NCI-H748 (cell line): ENCODE data around the gene BICD1.

ENCODE experiments used
- DNase-seq: peaks from one replicate; lab custom pipeline; 2025; ENCODE audit not compliant: unreplicated experiment; lab: John Stamatoyannopoulos, UW

Gene BICD1

GRCh38 chr12:32140877-32141276 lies 34.2 kb downstream of the BICD1 start:
- DNase-seq: no peak

DNA sequence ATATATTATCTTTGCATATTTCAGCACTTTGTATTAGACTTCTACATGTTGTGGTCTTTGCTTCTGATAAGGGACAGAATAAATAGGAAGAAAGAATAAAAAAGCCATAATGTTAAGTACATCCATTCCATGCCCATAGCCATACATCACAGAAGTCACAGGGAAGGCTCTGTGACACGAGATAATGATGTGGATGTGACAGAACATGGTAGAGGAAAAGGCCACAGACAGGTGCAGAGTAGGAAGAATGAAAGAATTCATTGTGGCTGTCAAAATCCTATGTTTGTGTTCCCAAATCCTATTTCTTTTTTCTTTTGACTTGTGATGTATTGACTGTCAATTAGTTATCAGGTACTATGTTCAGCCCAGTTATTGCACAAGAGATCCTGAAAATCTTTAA lies 38.4 kb downstream of the BICD1 start:
- DNase-seq: no peak

DNA sequence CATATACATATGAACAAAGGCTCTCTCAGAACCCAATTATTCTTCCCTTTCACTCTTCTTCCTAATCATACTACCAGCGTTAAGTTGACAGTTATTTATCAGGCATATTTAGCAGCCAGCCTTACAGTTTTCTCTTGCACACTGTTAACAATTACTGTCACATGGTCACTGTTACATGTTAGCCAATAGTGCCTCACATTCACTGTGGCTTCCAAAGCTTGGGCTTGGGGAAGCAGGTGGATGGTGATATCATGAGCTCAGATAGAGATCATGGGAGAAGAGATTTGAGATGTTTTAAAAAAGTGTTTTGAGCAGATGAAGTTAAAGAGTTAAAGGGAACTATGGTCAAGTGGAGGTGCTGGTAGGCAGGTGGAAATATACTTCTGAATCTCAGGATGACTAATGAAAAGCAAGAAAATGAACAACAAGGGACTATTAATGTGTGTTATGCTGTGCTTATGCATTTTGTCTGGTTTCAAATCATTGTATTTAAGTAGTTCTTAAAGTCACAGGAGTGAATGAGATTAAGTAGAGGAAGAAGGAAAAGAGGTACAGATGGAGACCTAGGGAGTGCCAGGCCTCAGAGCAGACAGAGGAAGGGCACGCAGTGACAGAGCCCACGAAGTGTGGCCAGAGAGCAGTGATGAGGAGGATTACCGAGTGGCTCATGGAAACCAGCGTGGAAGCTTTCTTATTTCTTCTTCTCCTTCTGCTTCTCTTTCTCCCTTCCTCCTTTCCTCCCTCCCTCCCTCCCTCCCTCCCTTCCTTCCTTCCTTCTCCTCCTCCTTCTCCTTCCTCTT lies 39.6 kb downstream of the BICD1 start:
- no peak for DNase-seq

DNA sequence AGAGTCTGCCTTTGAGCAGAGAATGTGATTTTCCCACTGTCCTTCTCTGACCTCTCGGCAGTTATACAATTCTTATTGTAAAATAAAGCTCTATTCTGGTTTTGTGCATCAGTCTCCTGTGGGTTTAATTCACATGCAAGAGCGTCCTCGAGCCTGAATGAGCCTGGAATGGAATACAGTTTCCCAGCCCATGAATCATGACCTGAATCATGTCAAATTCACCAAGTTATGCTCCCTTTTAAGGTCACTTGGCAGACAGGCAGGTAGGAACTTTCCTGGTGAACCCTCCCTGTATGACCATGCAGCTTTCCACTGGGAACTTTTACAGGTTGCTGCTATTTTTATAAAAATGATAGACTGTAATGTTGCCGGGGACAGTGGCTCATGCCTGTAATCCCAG lies 41.7 kb downstream of the BICD1 start:
- no peak for DNase-seq

DNA sequence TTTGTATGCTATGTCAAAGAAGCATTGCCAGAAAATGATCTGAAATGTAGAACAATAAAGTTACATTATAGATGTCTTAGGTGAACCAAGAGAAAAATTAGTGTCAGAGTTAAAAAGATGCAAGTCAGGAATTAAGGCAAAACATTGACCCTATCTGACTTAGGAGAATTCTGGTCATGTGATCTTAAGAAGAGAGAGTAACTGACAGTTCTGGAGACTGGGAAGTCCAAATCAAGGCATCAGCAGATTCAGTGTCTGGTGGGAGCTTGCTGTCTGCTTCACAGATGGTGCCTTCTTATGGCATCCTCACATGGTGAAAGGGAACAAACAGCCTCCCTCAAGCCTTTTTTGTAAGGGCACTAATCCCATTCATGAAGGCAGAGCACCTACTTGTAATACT lies 42.8 kb downstream of the BICD1 start:
- DNase-seq: no peak

GRCh38 chr12:32151086-32151485 lies 44.4 kb downstream of the BICD1 start:
- no peak for DNase-seq

GRCh38 chr12:32151552-32151951 lies 44.9 kb downstream of the BICD1 start:
- no peak for DNase-seq

GRCh38 chr12:32155041-32155440 lies 48.4 kb downstream of the BICD1 start:
- DNase-seq: no peak

- peak; percentile 59 for DNase-seq
Observed at GRCh38 chr12:32155961-32156529, 49.4 kb downstream of the BICD1 start.

- DNase-seq: no peak
Observed at GRCh38 chr12:32158525-32158924, 51.9 kb downstream of the BICD1 start.

GRCh38 chr12:32159381-32159780 lies 52.7 kb downstream of the BICD1 start:
- DNase-seq: no peak

- no peak for DNase-seq
Observed at GRCh38 chr12:32159925-32160324, 53.3 kb downstream of the BICD1 start.

GRCh38 chr12:32161058-32161457 lies 54.4 kb downstream of the BICD1 start:
- DNase-seq: no peak

DNA sequence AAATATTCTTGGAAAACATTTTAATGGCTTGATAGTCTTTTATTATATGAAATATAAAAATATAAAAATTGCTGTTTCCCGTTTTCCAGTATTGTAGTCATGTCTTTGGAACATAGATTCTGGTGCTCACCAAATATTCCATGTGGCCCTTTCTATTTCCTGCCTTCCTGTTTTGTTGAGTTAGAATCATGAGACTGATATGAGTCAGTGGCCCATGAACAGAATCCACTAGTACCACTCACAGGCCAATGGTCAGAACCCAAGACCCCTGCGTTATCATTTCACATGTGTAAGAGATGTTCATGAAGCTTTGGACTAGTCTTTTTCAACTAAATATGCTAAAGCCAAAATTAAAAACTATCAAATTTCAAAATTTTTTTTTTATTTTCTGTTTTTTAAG lies 56.9 kb downstream of the BICD1 start:
- no peak for DNase-seq

- DNase-seq: no peak
Observed at GRCh38 chr12:32166510-32166909, 59.9 kb downstream of the BICD1 start.

DNA sequence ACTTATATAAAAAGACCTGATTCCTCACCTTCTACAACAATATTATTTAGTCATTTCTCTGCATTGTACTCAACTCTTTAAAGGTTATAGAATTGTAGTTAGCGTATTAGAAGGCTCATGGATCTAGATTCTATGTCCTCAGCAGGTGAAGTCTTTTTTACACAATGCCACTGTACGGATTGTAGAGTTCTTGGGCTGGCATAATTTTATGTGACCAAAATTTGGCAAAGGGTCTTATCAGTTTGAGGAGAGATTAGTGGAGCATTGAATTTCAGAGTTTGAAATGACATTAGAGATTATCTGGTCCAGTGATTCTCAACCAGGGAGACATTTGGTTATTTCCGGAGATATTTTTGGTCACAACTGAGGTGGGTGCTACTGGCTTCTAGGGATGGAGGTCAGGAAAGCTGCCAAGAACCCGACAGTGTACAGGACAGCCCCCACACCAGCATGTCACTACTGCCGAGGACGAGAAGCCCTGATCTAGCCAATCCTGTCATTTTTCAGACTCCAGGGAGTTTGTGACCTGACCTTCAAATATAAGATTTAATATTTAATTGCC lies 63.9 kb downstream of the BICD1 start:
- DNase-seq: no peak

DNA sequence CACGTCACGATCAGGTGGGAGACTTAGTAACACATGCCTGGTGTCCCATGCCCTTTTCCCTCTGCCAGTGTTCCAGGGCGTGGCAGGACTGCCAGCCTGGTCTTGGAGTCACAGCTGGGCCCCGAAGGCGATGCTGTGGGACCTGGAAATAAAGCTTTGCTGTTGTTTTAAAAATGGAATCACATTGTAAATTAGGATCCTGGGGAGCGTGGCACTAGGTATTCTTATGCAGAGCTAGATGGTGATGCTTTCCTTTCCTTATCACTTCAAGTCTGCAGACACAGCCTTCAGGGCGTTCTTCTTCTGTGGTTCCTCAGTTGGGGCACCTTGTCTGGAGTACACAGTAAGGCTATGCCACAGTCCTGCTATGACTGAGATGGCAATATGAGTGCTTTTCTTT lies 64.6 kb downstream of the BICD1 start:
- no peak for DNase-seq

DNA sequence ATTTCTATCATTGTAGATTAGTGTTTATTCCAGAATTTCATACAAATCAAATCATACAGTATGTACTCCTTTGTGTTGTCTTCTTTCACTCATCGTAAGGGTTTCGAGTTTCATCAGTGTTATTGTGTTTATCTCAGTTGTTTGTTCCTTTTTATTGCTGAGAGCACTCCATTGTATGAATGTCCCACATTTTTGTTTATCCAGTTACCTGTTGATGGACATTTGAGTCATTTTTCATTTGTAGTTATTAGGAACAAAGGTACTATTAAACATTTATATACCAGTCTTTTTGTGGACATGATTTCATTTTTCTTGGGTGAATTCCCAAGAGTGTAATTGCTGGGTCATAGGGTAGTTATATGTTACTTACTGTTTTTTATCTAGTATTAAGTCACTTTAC lies 70.0 kb downstream of the BICD1 start:
- no peak for DNase-seq

DNA sequence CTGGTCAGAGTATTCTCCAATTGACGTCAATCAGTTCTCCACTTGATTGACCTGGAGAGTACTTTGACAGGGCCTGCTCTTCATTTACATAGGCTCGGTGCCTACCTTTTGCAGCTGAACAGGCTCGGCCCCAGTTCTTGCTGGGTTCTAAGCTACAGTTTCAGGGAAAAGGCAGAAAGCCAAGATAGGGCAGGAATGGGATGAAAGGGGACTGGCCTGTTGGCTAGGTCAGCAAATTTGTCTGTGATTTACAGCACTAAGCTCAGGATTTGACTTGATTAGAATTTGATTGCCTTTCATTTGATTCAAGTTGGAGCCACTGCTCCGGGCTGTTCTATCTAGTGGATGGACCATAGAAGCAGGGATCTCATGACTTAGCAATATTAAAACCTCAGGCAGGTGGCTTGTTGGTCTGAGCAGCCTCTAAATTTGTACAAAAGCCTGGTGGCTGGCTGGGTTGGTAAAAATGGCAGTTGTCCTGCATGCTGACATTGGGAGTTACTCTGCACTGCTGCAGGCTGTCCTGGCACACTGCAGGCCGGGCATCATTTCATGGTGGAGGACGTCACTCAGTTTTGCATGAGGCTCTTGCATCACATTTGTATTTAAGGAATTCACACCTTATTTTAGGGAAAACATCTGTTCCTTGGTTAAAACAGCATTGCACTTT lies 71.8 kb downstream of the BICD1 start:
- no peak for DNase-seq

DNA sequence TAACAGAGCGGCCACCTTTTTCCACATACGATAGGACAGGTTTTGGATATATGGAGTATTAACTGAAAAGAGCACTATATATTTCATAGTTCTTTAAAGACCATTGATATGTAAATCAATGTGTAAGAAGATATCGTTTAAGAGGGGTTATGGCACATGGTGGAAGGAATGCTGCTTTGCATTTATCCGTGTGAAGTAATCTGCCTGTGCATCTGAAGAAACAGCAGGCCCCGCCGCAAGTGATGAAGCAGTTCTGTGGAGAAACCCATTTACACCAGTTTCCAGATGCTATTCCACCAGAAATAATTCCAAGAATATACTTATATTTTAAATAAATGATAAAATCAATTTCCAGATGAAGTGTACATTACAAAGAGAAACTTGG lies 72.4 kb downstream of the BICD1 start:
- no peak for DNase-seq

GRCh38 chr12:32181498-32182175 lies 75.0 kb downstream of the BICD1 start:
- peak; percentile 49 for DNase-seq
